K562 (cell line): Measurements from ENCODE around the gene UGT1A10. TPM values are rescaled to one million over a fixed set of nuclear protein-coding genes. Genes with fewer than 3 reads are reported as not detected.

Experiments
- ATAC-seq: fragments of 200-7000 bp; cut with Tn5 transposase; 3 replicates; pipeline ENCODE4 v1.9.1; 2020; ENCODE audit warnings: moderate library complexity
- BruUV-seq: library from RNA; stranded (reverse); fragments of 400-500 nt; replicated peaks from 2 replicates; lab custom pipeline; 2021; lab: Mats Ljungman, UMichigan
- CTCF ChIA-PET: fragments of 300-600 bp; formaldehyde crosslinking; extraction: SDS; loops from one replicate; lab custom pipeline; 2021; ENCODE audit warnings: low intra/inter-chr PET ratio; lab: Yijun Ruan, JAX
- POLR2A ChIA-PET: fragments of 300-600, 350-650 bp; sonication (Branson Sonifier 250); formaldehyde crosslinking; extraction: SDS; loops from one replicate; lab custom pipeline; 2021; ENCODE audit warnings: antibody characterized with exemption, inconsistent platforms; lab: Yijun Ruan, JAX
- DNase-seq, 4 experiments: peaks; one replicate each; pipeline versions ENCODE4 v3.0.0 to v3.0.0-alpha.2; 2011 to 2018; ENCODE audit warnings: low spot score in 3 of 4, mixed read lengths in 3 of 4; ENCODE audit errors: extremely low read depth in 1 of 4
- FAIRE-seq: peaks from 2 replicates; lab custom pipeline; 2011; peaks lifted over from hg19 to GRCh38; lab: Jason Lieb, UNC
- H2AFZ ChIP-seq: 2 replicates; pipeline ENCODE4 v1.6.0; 2011; ENCODE audit warnings: low read depth, low read length, control low read depth, inconsistent platforms
- H3K27ac ChIP-seq: fragments of 200-600 bp; 3 replicates; pipeline ENCODE4 v1.8.0; 2011; ENCODE audit warnings: low read depth, mild to moderate bottlenecking, control low read depth, inconsistent platforms, low read length, moderate library complexity, mixed read lengths; ENCODE audit errors: extremely low read depth
- H3K27me3 ChIP-seq, 2 experiments: fragments of 300-600 bp in 1 of 2; 2 replicates in 1 of 2; 3 replicates in 1 of 2; pipeline versions ENCODE4 v1.6.0 to v1.8.0; 2011; ENCODE audit warnings: inconsistent platforms in 2 of 2, low read length in 2 of 2, mild to moderate bottlenecking in 1 of 2, mixed read lengths in 1 of 2, moderate library complexity in 1 of 2; ENCODE audit not compliant: control insufficient read depth in 2 of 2, insufficient read depth in 2 of 2
- H3K36me3 ChIP-seq: fragments of 300-600 bp; 3 replicates; pipeline ENCODE4 v1.8.0; 2011; ENCODE audit warnings: mild to moderate bottlenecking, low read length, inconsistent platforms; ENCODE audit not compliant: control insufficient read depth, insufficient read depth
- H3K4me1 ChIP-seq, 2 experiments: fragments of 200-600 bp in 1 of 2; replicated peaks in 1 of 2; 2 replicates in 1 of 2; 3 replicates in 1 of 2; pipeline versions ENCODE4 v1.5.1 to v1.8.0; 2011; ENCODE audit warnings: inconsistent platforms in 2 of 2, low read length in 2 of 2, mild to moderate bottlenecking in 1 of 2, mixed read lengths in 1 of 2, moderate library complexity in 1 of 2; ENCODE audit not compliant: control insufficient read depth in 2 of 2, insufficient read depth in 2 of 2
- H3K4me2 ChIP-seq: 2 replicates; pipeline ENCODE4 v1.6.1; 2011; ENCODE audit warnings: low read length, control low read depth, inconsistent platforms, mixed read lengths; ENCODE audit not compliant: insufficient read depth
- H3K4me3 ChIP-seq: fragments of 200-600 bp; sonication (generic), shearing (Covaris generic); 2 replicates; pipeline ENCODE4 v1.5.1; 2016; ENCODE audit warnings: control low read depth, inconsistent platforms
- H3K79me2 ChIP-seq: fragments of 200-600 bp; 3 replicates; pipeline ENCODE4 v1.8.0; 2011; ENCODE audit warnings: low read length, inconsistent platforms; ENCODE audit not compliant: control insufficient read depth, insufficient read depth
- H3K9ac ChIP-seq, 2 experiments: 2 replicates each; pipeline versions ENCODE4 v1.6.0 to v1.6.1; 2011; ENCODE audit warnings: low read depth in 2 of 2, low read length in 2 of 2, control low read depth in 1 of 2, inconsistent platforms in 1 of 2, mild to moderate bottlenecking in 1 of 2, mixed read lengths in 1 of 2; ENCODE audit not compliant: insufficient read depth in 1 of 2
- H3K9me1 ChIP-seq: one replicate; pipeline ENCODE4 v1.6.0; 2011; ENCODE audit warnings: inconsistent platforms, mild to moderate bottlenecking, low read length, moderate library complexity; ENCODE audit not compliant: control insufficient read depth, insufficient read depth
- H3K9me3 ChIP-seq: replicated peaks from 2 replicates; pipeline ENCODE4 v1.5.1; 2011; ENCODE audit warnings: low read depth, low read length, inconsistent platforms; ENCODE audit not compliant: control insufficient read depth, insufficient read depth
- H4K20me1 ChIP-seq: replicated peaks from 2 replicates; pipeline ENCODE4 v1.6.1; 2011; ENCODE audit warnings: low read length, inconsistent platforms, mixed read lengths; ENCODE audit not compliant: control insufficient read depth, insufficient read depth
- CCNT2 ChIP-seq: IDR thresholded peaks from 2 replicates; pipeline ENCODE4 v1.6.1; 2011; ENCODE audit warnings: borderline replicate concordance, low read depth, mild to moderate bottlenecking, moderate library complexity, mixed read lengths, low read length; ENCODE audit not compliant: insufficient read length; ENCODE audit errors: extremely low read depth
- PRPF4 ChIP-seq: fragments of 200-400 bp; formaldehyde crosslinking; IDR thresholded peaks from one replicate; pipeline ENCODE4 v1.6.1; 2017; ENCODE audit warnings: low read length, low read depth, mild to moderate bottlenecking; ENCODE audit not compliant: insufficient read depth, poor library complexity, severe bottlenecking
- SMARCC2 ChIP-seq: fragments of 450-650 bp; IDR thresholded peaks from 2 replicates; pipeline ENCODE4 v1.6.1; 2017; ENCODE audit warnings: antibody characterized with exemption, moderate library complexity, mild to moderate bottlenecking, low read depth
- ZNF778 ChIP-seq: fragments of 450-650 bp; formaldehyde crosslinking; IDR thresholded peaks from 2 replicates; pipeline ENCODE4 v1.4.0; 2020; ENCODE audit warnings: mild to moderate bottlenecking, moderate library complexity
- ZNF79 ChIP-seq: fragments of 250-450 bp; sonication (Bioruptor Pico); IDR thresholded peaks from 2 replicates; pipeline ENCODE4 v1.4.0; 2020; ENCODE audit warnings: low read depth, mild to moderate bottlenecking, moderate library complexity
- in situ Hi-C: fragments of 300-500 bp; cut with MboI; formaldehyde crosslinking; loops from 4 replicates; pipeline ENCODE4 v1.15.0; 2018; ENCODE audit warnings: inconsistent platforms, mixed read lengths
- intact Hi-C: fragments of 100-400 bp; cut with micrococcal nuclease; formaldehyde crosslinking; loops from 2 replicates; pipeline ENCODE4 v1.14.2; 2022
- polyA plus RNA-seq, 8 experiments: library from polyadenylated mRNA; depleted of rRNA in 4 of 8; stranded (reverse) in 5 of 8; unstranded in 3 of 8; fragments of >200 nt; fragmentation: Nextera tagmentation in 2 of 8; fragmentation: Illumina TruSeq in 1 of 8; extraction: Ambion mirVana in 2 of 8; extraction: Trizol in 1 of 8; gene quantifications; 2 replicates each; pipeline versions ENCODE4 v1.2.1 to v1.2.3, GENCODE V29; 2011 to 2014; ENCODE audit warnings: inconsistent platforms in 1 of 8, missing spikeins in 1 of 8
- total RNA-seq, 7 experiments: library from RNA; depleted of rRNA in 6 of 7; stranded (reverse); fragments of >200 nt in 6 of 7; fragmentation: Illumina TruSeq in 2 of 7; extraction: Trizol in 2 of 7; gene quantifications; 2 replicates each; pipeline versions ENCODE4 v1.2.1 to v1.2.3, GENCODE V29; 2011 to 2021; ENCODE audit warnings: low replicate concordance in 1 of 7
- TF ChIP-seq, protein P1 (sequence below): fragments of 250-450 bp; sonication (Bioruptor Pico); IDR thresholded peaks from 2 replicates; pipeline ENCODE4 v1.4.0; 2020
- TF ChIP-seq, protein P2 (sequence below): fragments of 250-450 bp; sonication (Bioruptor Pico); IDR thresholded peaks from 2 replicates; pipeline ENCODE4 v1.5.0; 2021; ENCODE audit warnings: mild to moderate bottlenecking, borderline replicate concordance

Gene UGT1A10
- total and polyA plus RNA-seq, 9 of the 15 experiments (the other 6 are each of a cell fraction or from before 2014, with no cell fraction given): not detected

DNA sequence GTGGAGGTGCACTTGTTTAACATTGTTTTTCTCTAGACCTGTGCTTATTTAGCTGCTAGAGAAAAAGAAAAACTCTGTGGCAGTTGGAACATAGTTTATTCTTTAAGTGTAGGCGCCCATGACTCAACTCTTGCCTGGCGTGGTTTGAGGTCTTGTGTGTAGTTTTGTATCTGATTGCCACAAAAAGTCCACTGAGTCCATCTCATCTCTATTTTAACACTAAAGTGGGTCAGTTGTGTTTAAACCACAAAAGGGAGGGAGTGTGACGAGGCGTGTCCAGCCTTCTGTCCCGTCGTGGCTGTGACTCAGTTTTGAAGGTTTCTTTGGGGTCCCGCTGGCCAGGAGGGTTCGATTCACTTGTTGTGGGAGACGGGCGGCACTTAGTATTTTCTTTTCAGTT is 20.2 kb downstream of the UGT1A10 start (continued):
- TF ChIP-seq, protein P1, sequence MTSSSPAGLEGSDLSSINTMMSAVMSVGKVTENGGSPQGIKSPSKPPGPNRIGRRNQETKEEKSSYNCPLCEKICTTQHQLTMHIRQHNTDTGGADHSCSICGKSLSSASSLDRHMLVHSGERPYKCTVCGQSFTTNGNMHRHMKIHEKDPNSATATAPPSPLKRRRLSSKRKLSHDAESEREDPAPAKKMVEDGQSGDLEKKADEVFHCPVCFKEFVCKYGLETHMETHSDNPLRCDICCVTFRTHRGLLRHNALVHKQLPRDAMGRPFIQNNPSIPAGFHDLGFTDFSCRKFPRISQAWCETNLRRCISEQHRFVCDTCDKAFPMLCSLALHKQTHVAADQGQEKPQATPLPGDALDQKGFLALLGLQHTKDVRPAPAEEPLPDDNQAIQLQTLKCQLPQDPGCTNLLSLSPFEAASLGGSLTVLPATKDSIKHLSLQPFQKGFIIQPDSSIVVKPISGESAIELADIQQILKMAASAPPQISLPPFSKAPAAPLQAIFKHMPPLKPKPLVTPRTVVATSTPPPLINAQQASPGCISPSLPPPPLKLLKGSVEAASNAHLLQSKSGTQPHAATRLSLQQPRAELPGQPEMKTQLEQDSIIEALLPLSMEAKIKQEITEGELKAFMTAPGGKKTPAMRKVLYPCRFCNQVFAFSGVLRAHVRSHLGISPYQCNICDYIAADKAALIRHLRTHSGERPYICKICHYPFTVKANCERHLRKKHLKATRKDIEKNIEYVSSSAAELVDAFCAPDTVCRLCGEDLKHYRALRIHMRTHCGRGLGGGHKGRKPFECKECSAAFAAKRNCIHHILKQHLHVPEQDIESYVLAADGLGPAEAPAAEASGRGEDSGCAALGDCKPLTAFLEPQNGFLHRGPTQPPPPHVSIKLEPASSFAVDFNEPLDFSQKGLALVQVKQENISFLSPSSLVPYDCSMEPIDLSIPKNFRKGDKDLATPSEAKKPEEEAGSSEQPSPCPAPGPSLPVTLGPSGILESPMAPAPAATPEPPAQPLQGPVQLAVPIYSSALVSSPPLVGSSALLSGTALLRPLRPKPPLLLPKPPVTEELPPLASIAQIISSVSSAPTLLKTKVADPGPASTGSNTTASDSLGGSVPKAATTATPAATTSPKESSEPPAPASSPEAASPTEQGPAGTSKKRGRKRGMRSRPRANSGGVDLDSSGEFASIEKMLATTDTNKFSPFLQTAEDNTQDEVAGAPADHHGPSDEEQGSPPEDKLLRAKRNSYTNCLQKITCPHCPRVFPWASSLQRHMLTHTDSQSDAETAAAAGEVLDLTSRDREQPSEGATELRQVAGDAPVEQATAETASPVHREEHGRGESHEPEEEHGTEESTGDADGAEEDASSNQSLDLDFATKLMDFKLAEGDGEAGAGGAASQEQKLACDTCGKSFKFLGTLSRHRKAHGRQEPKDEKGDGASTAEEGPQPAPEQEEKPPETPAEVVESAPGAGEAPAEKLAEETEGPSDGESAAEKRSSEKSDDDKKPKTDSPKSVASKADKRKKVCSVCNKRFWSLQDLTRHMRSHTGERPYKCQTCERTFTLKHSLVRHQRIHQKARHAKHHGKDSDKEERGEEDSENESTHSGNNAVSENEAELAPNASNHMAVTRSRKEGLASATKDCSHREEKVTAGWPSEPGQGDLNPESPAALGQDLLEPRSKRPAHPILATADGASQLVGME (CRISPR knock-in tag): no peak
- TF ChIP-seq SMARCC2 (no peak), CCNT2 (no peak), PRPF4 (no peak)

DNA sequence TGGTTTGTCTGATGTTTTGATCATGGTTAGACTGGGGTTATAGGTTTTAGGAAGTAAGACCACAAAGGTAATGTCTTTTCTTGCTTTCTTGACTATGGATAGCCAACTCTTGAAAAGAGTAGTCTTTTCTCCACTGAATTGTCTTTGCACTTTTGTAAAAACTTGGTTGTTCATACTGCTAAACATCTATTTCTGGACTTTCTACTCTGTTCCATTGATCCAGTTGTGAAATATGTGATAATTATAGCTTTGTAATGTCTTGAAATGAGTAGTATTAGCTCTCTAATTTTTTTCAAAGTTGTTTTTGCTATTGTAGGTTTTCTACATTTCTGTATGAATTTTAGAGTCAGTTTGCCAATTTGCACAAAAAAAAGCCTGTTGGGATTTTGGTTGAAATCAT is 22.4 kb downstream of the UGT1A10 start:
- no peak for ATAC-seq
- Histone ChIP-seq H3K27me3 (peaks cover 0 to 7% of the 10 kb centered on the region in 2 experiments; a peak in 1 of 5 replicates), H3K4me1 (no peaks in the 10 kb centered on the region), H3K27ac (no peak overlapping the region), H3K9ac (no peak overlapping the region), H3K4me3 (no peak overlapping the region), H3K79me2 (no peaks in the 10 kb centered on the region), H3K9me1 (no peaks in the 10 kb centered on the region), H2AFZ (no peak overlapping the region), H3K36me3 (no peaks in the 10 kb centered on the region), H3K4me2 (no peak overlapping the region), H3K9me3 (no peaks in the 10 kb centered on the region), H4K20me1 (no peaks in the 10 kb centered on the region)
- DNase-seq: no peak
- in situ Hi-C loops (no loop called here), intact Hi-C loops (no loop called here)
- ChIA-PET CTCF (no interaction called here), POLR2A (no interaction called here)
- BruUV-seq: no TSS peak
- no peak for FAIRE-seq
- TF ChIP-seq ZNF778 (CRISPR knock-in tag) (no peak), ZNF79 (CRISPR knock-in tag) (no peak)
- TF ChIP-seq, protein P2, sequence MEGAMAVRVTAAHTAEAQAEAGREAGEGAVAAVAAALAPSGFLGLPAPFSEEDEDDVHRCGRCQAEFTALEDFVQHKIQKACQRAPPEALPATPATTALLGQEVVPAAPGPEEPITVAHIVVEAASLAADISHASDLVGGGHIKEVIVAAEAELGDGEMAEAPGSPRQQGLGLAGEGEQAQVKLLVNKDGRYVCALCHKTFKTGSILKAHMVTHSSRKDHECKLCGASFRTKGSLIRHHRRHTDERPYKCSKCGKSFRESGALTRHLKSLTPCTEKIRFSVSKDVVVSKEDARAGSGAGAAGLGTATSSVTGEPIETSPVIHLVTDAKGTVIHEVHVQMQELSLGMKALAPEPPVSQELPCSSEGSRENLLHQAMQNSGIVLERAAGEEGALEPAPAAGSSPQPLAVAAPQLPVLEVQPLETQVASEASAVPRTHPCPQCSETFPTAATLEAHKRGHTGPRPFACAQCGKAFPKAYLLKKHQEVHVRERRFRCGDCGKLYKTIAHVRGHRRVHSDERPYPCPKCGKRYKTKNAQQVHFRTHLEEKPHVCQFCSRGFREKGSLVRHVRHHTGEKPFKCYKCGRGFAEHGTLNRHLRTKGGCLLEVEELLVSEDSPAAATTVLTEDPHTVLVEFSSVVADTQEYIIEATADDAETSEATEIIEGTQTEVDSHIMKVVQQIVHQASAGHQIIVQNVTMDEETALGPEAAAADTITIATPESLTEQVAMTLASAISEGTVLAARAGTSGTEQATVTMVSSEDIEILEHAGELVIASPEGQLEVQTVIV (CRISPR knock-in tag): no peak
